IgD-negative memory B cell (primary cell): ENCODE measurements around the gene MFN2. TPM values are rescaled to one million over a fixed set of nuclear protein-coding genes. Genes with fewer than 3 reads are reported as not detected.
A peak's percentile ranks its signal among the peaks of the same experiment; 100 is the strongest.

Source experiments
- H3K27ac Mint-ChIP-seq, 3 donors: one replicate each; pipeline ENCODE4 v1.8.0; 2020 to 2022; ENCODE audit warnings: mild to moderate bottlenecking in 3 of 3, mixed read lengths in 3 of 3, moderate library complexity in 1 of 3
- H3K27me3 Mint-ChIP-seq: one replicate; pipeline ENCODE4 v1.8.0; 2021; ENCODE audit warnings: mixed read lengths
- H3K36me3 Mint-ChIP-seq: one replicate; pipeline ENCODE4 v1.8.0; 2020; ENCODE audit warnings: mild to moderate bottlenecking, mixed read lengths
- H3K4me1 Mint-ChIP-seq, 3 donors: one replicate each; pipeline ENCODE4 v1.8.0; 2020 to 2022; ENCODE audit warnings: mixed read lengths in 3 of 3, mild to moderate bottlenecking in 1 of 3
- H3K4me3 Mint-ChIP-seq, 4 donors: one replicate each; pipeline ENCODE4 v1.8.0; 2020 to 2022; ENCODE audit warnings: mild to moderate bottlenecking in 4 of 4, mixed read lengths in 4 of 4, moderate library complexity in 3 of 4
- H3K9me3 Mint-ChIP-seq, 3 donors: one replicate each; pipeline ENCODE4 v1.8.0; 2020 to 2021; ENCODE audit warnings: mixed read lengths in 3 of 3, mild to moderate bottlenecking in 1 of 3
- polyA plus RNA-seq: library from polyadenylated mRNA; unstranded; fragments of 300-500 nt; fragmentation: Illumina TruSeq; gene quantifications from one replicate; pipeline ENCODE4 v1.2.3, GENCODE V29; 2021

The MFN2 gene
- polyA plus RNA-seq, 1 donor from 2014 or later = 31.2 TPM

DNA sequence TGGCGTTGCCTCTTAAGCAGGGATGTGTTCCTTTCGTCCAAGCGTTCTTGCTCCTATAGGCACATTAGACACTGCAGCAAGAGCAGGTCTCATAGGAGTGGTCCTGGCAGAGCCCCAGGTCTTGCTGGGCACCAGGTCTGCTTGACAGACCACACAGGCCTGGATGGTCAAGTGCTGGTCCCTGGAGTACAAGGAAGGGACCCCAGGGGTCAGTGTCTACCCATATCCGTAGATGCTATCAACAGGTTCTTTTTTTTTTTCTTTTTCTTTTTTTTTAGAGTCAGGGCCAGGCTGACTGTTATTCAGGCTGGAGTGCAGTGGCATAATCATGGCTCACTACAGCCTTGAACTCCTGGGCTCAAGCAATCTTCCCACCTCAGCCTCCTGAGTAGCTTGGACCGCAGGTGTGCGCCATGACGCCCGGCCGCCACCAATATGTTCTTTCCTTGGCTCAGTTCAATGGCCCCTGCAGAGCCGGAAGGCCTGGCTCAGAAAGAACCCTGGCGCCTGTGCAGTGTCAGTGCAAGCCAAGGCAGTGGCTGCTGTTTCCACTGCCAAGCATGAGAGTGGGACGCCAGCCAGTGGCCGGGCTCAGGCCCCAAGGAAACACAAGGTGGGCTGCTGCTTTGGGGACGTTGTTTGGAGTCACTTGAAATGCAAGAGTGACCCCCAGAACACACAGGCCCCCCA, 72.9 kb downstream of the MFN2 start:
- Mint-ChIP-seq H3K36me3 (peaks cover 2% of the 10 kb centered on the region), H3K9me3 (no peaks in the 10 kb centered on the region), H3K4me1 (peaks cover 5 to 24% (median 23%) of the 10 kb centered on the region in 3 donors), H3K27ac (peak overlapping the region in 1 of 3 donors; percentile 91), H3K4me3 (peak overlapping the region in 2 of 4 donors; percentile 68 to 82), H3K27me3 (peaks cover 4% of the 10 kb centered on the region)

DNA sequence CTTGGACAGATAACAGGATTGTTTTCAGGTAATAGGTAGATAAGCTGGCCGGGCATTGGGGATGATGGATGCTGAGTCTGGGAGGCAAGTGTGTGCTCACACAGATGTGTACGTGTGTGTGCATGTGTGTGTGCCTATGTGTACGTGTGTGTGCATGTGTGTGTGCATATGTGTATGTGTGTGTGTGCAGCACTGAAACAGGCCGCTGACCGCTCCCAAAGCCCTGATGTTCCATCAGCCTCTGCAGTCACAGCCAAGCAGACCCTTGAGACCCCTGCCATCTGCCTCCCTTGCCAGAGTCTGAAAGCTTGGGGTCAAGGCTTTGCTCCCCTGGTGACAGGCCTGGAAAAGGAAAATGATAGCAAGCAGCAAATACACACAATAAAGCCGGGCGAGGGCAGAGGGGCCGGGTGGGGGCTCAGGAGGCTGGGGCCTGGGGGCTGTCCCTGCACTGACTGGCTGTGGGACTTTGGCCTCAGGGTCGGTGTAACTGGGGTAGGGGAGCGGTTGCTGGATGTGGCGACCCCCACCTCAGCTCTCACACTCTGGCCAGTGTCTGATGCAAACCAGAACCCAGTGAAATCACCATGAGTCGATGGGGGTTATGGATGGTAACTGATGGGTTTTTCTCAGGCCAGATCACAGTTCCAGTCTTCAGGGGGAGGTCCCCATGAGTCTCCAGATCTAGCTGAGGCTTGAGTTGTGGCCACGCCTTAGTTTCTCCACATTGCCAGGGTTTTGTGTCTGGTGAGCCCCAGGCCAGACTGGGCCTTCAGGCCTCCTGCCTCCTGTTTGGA, 73.7 kb downstream of the MFN2 start:
- Mint-ChIP-seq H3K27me3 (peaks cover 4% of the 10 kb centered on the region), H3K27ac (no peak overlapping the region), H3K4me1 (peaks cover 5 to 24% (median 20%) of the 10 kb centered on the region in 3 donors), H3K36me3 (peaks cover 2% of the 10 kb centered on the region), H3K9me3 (no peaks in the 10 kb centered on the region), H3K4me3 (peak overlapping the region in 1 of 4 donors; percentile 17)

DNA sequence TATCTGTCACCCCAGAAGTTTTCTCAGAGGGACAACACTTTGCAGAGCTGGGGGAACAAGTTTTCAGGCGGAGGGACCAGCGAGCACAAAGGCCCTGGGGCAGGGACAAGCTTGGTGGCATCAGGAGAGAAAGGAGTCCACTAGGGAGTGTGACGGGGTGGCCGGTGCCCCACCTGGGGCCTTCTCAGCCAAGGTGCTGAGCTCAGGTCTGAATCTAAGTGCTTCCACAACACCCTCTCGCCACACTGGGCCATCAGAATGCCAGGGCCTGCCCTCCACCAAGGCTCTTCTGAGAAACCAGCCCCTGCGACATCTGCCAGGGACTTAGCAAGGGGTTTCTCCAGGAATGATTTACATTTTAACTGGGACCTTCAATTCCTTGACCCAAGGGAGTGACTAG, 75.0 kb downstream of the MFN2 start:
- peaks cover 12 to 31% (median 27%) of the 10 kb centered on the region in 3 donors for H3K4me1 Mint-ChIP-seq
- H3K36me3 Mint-ChIP-seq = no peaks in the 10 kb centered on the region
- peaks cover 0 to 3% (median 0%) of the 10 kb centered on the region in 3 donors for H3K9me3 Mint-ChIP-seq
- H3K27me3 Mint-ChIP-seq = peaks cover 9% of the 10 kb centered on the region
- no peak overlapping the region for H3K4me3 Mint-ChIP-seq
- H3K27ac Mint-ChIP-seq = no peak overlapping the region

DNA sequence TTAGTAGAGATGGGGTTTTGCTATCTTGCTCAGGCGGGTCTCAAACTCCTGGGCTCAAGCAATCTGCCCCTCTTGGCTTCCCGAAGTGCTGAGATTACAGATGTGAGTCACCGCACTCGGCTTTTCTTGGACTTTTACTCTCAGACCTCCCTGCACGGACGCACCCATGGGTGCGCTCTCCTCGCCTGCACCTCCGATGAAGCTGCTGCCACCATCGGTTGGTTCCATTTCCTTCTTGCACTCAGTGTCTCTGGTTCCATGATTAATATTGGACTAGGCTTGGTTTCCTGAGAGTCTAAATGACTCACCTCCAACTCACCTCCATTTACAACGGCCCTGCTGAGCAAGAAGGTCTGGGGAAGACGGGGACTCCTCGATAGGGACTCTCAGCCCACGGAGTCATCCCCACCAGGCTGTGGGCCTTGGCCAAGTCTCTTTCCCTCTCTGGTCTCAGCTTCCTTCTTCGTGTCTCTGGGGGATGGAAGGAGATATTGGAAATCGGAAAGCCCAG, 76.1 kb downstream of the MFN2 start:
- peak overlapping the region in 1 of 4 donors; percentile 82 for H3K4me3 Mint-ChIP-seq
- peaks cover 12 to 31% (median 26%) of the 10 kb centered on the region in 3 donors for H3K4me1 Mint-ChIP-seq
- H3K9me3 Mint-ChIP-seq = peaks cover 0 to 3% (median 0%) of the 10 kb centered on the region in 3 donors
- H3K36me3 Mint-ChIP-seq = no peaks in the 10 kb centered on the region
- H3K27ac Mint-ChIP-seq = peak overlapping the region in 1 of 3 donors; percentile 78
- peaks cover 11% of the 10 kb centered on the region for H3K27me3 Mint-ChIP-seq

DNA sequence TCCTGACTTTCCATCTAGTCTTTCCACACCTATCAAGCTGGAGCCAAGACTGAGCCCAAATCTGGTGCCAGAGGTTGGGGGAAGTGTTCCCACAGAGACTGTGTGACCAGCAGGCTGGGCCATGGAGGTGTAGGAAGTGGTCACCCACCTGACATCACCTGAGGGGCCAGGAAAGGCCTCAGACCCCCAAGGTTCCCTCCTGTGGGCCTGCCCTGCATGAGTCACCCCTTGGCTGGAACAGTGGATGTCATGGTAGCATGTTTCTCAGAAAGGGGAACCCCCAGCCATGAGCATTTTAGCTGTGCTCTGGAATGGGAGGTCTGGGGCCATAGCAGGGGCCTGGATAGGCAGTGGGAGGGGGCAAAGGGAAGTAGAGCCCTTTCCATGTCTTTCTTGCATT, 77.1 kb downstream of the MFN2 start:
- peaks cover 7% of the 10 kb centered on the region for H3K27me3 Mint-ChIP-seq
- peaks cover 0 to 3% (median 0%) of the 10 kb centered on the region in 3 donors for H3K9me3 Mint-ChIP-seq
- H3K4me1 Mint-ChIP-seq = peaks cover 12 to 24% (median 19%) of the 10 kb centered on the region in 3 donors
- no peaks in the 10 kb centered on the region for H3K36me3 Mint-ChIP-seq
- H3K27ac Mint-ChIP-seq = no peak overlapping the region
- peak overlapping the region in 1 of 4 donors; percentile 47 for H3K4me3 Mint-ChIP-seq

DNA sequence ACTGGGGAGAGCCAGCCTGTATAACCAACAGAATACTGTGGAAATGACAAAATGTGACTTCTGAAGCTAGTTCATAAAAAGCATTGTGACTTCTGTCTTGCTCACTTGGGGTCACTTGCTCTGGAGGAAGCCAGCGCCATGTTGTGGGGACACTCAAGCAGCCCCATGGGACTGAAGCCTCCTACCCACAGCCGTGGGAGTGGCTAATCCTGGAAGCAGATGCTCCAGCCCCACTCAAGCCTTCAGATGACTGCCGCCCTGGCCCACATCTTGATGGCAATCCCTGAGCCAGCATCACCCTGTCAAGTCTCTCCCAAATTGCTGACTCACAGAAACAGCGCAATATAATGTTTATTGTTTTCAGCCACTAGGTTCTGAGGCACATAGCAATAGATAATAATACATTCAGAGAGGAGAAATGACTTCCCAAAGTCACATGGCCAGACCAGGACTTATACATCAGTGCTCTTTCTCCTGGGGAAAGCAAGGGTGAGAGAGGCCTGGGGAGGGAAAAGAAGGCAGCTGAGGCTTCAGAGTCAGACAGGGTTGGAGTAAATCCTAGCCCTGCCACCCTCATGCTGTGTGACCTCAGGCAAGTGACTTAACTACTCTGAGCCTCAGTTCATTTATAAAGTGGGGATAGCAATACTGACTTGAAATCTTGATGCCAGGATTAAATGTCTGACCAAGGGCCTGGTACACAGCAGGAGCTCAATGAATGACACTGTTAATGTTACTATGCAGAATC, 77.9 kb downstream of the MFN2 start:
- Mint-ChIP-seq H3K4me3 (peak overlapping the region in 1 of 4 donors; percentile 32), H3K27ac (no peak overlapping the region), H3K36me3 (no peaks in the 10 kb centered on the region), H3K4me1 (peaks cover 12 to 23% (median 20%) of the 10 kb centered on the region in 3 donors), H3K9me3 (peaks cover 0 to 3% (median 0%) of the 10 kb centered on the region in 3 donors), H3K27me3 (peaks cover 10% of the 10 kb centered on the region)

DNA sequence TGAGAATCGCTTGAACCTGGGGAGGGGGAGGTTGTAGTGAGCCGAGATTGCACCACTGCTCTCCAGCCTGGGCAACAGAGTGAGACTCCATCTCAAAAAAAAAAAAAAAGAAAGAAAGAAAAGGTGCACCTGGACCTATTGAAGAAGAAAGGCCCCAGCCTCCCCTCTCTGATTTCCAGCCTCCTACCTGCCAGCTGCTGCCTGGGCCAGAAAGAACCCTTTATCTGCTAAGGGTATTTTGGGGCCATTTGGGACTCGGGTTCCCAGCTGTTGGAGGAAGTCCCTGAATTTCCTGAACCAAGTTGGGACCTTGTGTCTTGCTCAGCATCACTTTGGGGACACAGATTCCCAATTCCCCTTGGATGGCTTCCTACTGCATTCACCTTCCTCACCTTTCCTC, 79.0 kb downstream of the MFN2 start:
- peaks cover 0 to 3% (median 0%) of the 10 kb centered on the region in 3 donors for H3K9me3 Mint-ChIP-seq
- peak overlapping the region in 2 of 4 donors; percentile 0 to 50 for H3K4me3 Mint-ChIP-seq
- peaks cover 14 to 23% (median 21%) of the 10 kb centered on the region in 3 donors for H3K4me1 Mint-ChIP-seq
- no peaks in the 10 kb centered on the region for H3K36me3 Mint-ChIP-seq
- no peak overlapping the region for H3K27ac Mint-ChIP-seq
- H3K27me3 Mint-ChIP-seq = peaks cover 19% of the 10 kb centered on the region

DNA sequence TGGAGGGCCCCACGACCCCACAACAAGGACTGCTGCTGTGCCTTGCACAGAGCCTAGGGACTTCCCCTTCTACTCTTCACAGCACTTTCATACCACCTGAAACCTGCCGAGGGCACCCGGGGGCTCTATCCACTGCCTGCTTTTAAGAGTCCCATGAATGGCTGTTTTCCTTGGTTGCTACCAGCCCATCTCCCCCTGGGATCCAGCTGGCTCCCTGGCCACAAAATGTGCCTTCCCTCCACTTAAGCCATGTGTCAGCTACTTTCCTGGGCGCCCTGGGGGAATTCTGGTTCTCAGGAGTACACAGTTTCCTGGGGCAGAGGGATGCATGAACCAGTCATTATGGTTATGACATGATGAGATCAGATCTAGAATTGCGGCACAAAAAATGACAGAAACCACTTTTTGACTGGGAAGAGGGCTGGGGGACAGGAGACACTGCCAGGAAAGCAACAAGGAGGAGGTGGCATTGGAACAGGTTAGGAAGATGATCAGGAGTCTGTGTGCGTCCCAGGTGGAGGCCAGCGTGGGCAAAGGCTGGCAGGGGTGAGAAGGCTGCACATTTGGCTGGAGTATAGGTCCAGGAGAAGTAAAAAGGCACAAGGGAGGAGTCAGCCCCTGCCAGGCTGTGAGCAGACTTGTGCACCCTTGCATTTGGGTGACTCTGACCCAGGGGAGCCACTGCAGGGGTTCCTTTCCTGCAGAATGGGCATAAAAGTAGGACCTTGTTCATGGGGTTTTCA, 79.6 kb downstream of the MFN2 start:
- H3K27ac Mint-ChIP-seq = no peak overlapping the region
- peaks cover 0 to 6% (median 0%) of the 10 kb centered on the region in 3 donors for H3K9me3 Mint-ChIP-seq
- H3K4me1 Mint-ChIP-seq = peaks cover 18 to 27% (median 24%) of the 10 kb centered on the region in 3 donors
- peak overlapping the region in 2 of 4 donors; percentile 0 to 50 for H3K4me3 Mint-ChIP-seq
- peaks cover 24% of the 10 kb centered on the region for H3K27me3 Mint-ChIP-seq
- H3K36me3 Mint-ChIP-seq = no peaks in the 10 kb centered on the region

DNA sequence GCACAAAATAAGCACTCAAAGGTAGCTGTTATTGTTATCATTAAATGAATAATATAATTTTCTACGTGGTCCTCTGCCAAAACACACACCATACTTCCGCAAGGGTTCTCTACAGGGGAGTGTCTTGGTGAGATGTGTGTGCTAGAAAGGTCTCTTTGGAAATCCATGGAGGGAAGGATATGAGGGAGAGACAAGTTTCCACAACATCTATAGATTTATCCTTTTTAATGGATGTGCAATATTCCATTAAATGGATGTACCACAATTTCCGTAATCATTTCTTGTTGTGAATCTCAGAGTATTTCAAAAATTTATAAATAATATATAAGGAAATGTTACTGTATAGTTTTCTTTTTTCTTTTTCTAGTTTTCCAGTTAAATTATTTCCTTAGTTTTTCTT, 80.3 kb downstream of the MFN2 start:
- Mint-ChIP-seq H3K4me3 (no peak overlapping the region), H3K27ac (no peak overlapping the region), H3K27me3 (peaks cover 24% of the 10 kb centered on the region), H3K9me3 (peaks cover 0 to 6% (median 0%) of the 10 kb centered on the region in 3 donors), H3K36me3 (no peaks in the 10 kb centered on the region), H3K4me1 (peaks cover 19 to 27% (median 23%) of the 10 kb centered on the region in 3 donors)

Other genes starting within 250 kb of the MFN2 start
- gene AGTRAP, start 244.3 kb upstream of the MFN2 start, polyA plus RNA-seq = 52.6 TPM
- gene C1orf167, start 218.3 kb upstream of the MFN2 start, polyA plus RNA-seq = not detected
- 14.3 TPM for gene MTHFR, start 174.5 kb upstream of the MFN2 start, polyA plus RNA-seq
- 11.7 TPM for gene CLCN6, start 174.3 kb upstream of the MFN2 start, polyA plus RNA-seq
- not detected for gene NPPA, start 132.7 kb upstream of the MFN2 start, polyA plus RNA-seq
- not detected for gene NPPB, start 121.5 kb upstream of the MFN2 start, polyA plus RNA-seq
- 29.7 TPM for gene KIAA2013, start 54.0 kb upstream of the MFN2 start, polyA plus RNA-seq
- gene PLOD1, start 45.7 kb upstream of the MFN2 start, polyA plus RNA-seq = 6.5 TPM
- gene MIIP, start 39.1 kb downstream of the MFN2 start, polyA plus RNA-seq = 52.4 TPM
- 0.40 TPM for gene TNFRSF8, start 82.9 kb downstream of the MFN2 start, polyA plus RNA-seq
- 117 TPM for gene TNFRSF1B, start 186.5 kb downstream of the MFN2 start, polyA plus RNA-seq
- gene VPS13D, start 249.6 kb downstream of the MFN2 start, polyA plus RNA-seq = 8.9 TPM